ENCODE measurements around the gene FASLG.

GRCh38 chr1:172657586-172657985, 1.3 kb upstream of the FASLG start:
- TF ChIP-seq POLR2A (IDR thresholded peaks at IDR 0.05; ENCODE audit: low read depth, low read length): no peak
- TF ChIP-seq POLR2AphosphoS5 (IDR thresholded peaks at IDR 0.05; ENCODE audit: low read depth, low read length): no peak
